ENCODE measurements around the gene LORICRIN.

The LORICRIN gene

DNA sequence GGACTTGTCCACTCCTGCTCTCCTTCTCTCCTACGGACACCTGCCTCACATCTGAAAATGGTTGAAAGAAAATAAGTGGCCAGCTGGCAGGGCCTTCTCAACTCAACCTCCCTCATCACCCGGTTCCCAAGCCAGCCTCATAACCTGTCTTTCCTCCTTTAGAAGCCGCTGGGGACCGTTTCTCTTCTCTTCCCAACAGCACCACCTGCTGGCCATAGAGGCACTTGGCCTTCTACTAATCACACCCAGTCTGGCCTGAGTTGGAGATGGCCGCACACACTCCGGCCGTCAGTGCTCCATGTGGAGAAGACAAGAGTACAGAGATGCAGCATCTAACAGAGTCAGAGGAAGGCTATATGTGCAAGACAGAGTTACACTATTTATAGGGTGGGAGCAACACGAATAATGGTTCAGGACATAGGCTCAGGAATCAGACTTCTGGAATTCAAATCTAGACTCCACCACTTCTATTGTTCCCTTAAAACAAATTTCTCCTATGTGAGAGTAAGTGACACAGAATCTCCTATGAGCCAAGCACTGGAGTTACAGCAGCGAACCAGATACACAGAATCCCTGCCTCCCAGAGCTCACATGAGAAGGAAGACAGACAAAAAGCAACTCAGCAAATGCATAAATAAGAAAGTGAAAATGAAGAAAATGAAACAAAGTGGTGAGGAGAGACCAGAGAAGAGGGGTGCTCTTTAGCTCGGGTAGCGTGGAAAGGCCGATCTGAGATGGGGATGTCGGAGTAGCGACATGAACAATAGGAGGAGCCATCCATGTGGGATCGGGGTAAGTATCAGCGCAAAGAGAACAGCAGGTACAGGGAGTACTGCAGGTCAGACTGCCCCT lies 36.2 kb upstream of the LORICRIN start:
- TF ChIP-seq, protein P1, sequence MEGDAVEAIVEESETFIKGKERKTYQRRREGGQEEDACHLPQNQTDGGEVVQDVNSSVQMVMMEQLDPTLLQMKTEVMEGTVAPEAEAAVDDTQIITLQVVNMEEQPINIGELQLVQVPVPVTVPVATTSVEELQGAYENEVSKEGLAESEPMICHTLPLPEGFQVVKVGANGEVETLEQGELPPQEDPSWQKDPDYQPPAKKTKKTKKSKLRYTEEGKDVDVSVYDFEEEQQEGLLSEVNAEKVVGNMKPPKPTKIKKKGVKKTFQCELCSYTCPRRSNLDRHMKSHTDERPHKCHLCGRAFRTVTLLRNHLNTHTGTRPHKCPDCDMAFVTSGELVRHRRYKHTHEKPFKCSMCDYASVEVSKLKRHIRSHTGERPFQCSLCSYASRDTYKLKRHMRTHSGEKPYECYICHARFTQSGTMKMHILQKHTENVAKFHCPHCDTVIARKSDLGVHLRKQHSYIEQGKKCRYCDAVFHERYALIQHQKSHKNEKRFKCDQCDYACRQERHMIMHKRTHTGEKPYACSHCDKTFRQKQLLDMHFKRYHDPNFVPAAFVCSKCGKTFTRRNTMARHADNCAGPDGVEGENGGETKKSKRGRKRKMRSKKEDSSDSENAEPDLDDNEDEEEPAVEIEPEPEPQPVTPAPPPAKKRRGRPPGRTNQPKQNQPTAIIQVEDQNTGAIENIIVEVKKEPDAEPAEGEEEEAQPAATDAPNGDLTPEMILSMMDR (IDR thresholded peaks at IDR 0.05), result peak; percentile 90

DNA sequence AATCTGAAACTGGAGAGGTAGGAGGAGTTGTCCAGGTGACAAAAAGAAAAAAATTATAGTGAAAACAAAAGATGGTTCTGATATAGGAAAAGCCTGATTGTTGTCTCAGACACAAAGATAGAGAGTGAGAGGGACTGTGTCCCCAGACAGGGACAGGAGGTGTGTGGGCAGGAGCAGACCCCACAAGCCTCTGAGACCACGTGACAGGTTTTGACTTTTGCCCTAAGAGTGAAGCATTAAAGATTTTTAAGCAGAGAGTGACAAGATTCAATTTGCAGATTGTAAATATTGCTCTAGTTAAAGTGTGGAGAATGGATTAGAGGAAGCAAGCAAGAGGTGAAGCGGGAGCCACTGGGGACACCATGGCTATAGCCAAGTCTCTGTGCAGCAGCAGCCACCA lies 31.7 kb upstream of the LORICRIN start:
- TF ChIP-seq, protein P1 (IDR thresholded peaks at IDR 0.05), result no peak

GRCh38 chr1:153228491-153228890 lies 31.0 kb upstream of the LORICRIN start:
- TF ChIP-seq, protein P1 (IDR thresholded peaks at IDR 0.05), result no peak

GRCh38 chr1:153229076-153229829 lies 30.2 kb upstream of the LORICRIN start:
- TF ChIP-seq, protein P1 (IDR thresholded peaks at IDR 0.05), result peak; percentile 77

DNA sequence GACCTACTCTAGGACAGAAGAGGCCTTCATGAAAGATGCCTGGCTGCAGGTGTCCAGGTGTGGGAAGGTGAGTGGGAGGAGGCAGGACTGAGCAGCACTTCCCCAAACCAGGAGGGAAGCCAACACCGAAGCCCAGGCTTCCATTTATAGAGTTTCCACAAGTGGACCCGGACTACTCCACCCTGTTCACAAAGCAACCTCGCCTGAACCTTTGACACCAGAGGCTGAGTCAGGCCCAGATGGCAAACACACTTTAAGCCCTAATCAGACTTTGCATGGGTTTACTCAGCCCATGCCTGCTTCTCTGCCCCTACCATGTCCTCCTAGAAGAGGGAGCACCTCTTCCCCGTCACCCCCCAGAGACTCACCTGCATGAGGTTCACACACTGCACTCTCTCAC lies 28.1 kb upstream of the LORICRIN start:
- TF ChIP-seq, protein P1 (IDR thresholded peaks at IDR 0.05), result no peak

DNA sequence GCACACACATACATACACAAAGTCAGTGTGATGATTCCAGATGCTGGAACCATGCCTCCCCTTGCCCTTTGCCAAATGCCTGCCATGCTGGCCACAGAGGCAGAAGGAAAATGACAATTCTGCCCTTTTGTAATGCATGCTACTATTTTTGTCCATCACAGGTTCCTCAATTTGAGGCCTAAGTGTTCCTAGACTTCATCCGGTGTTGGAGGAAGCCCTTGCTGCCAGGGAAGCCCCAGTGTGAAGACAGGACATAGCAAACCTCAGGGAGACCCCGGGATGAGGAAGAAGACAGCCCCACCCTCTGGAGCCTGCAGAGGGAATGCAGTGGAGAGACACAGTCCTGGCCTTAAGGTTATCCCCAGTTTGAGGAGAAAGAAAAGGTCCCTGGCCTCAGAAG lies 27.7 kb upstream of the LORICRIN start:
- TF ChIP-seq, protein P1 (IDR thresholded peaks at IDR 0.05), result no peak

GRCh38 chr1:153232553-153232952 lies 26.9 kb upstream of the LORICRIN start:
- TF ChIP-seq, protein P1 (IDR thresholded peaks at IDR 0.05), result no peak

Data from LNCAP (cell line).